Measurements from ENCODE around the gene DEGS1.

DEGS1 gene

DNA sequence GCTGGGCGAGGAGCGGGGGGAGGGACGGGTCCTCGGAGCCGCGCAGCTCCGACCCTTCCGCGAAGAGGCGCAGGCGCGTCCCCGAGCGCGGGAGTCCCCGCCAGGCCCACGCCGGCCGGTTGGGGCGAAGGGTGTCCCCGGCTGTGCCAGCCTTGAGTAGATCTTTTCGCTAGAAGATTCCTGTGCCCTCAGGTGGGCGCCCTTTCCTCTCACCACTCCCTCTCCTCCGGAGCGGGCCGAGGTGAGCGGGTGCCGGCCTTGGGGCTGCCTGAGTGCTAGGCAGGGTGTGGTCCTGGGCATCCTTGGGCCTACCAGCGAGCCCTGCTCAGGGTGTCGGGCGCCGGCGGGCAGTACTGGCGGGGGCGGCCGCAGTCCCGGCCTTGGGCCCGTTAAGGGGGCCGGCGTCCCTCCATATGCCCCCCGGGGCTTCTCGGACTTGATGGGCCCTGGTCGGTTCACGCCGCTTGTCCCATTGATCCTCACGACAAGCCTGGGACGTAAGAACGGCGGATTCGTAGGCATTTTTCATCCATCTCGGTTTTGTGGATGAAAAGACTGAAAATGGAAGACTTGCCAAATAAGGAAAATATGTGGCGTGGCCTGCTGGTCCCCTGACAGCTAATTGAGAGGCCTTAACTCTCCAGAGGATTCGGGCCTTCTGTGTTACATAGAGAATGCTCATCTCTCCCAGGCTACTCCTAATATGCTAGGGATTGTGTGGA lies 712 bp downstream of the DEGS1 start:
- H3K27ac ChIP-seq = peak overlapping the region; percentile 92
- TF ChIP-seq, protein P1, sequence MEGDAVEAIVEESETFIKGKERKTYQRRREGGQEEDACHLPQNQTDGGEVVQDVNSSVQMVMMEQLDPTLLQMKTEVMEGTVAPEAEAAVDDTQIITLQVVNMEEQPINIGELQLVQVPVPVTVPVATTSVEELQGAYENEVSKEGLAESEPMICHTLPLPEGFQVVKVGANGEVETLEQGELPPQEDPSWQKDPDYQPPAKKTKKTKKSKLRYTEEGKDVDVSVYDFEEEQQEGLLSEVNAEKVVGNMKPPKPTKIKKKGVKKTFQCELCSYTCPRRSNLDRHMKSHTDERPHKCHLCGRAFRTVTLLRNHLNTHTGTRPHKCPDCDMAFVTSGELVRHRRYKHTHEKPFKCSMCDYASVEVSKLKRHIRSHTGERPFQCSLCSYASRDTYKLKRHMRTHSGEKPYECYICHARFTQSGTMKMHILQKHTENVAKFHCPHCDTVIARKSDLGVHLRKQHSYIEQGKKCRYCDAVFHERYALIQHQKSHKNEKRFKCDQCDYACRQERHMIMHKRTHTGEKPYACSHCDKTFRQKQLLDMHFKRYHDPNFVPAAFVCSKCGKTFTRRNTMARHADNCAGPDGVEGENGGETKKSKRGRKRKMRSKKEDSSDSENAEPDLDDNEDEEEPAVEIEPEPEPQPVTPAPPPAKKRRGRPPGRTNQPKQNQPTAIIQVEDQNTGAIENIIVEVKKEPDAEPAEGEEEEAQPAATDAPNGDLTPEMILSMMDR (conservative IDR thresholded peaks at IDR 0.05; ENCODE audit: low read depth, low read length) = no peak
- H3K4me3 ChIP-seq (IDR thresholded peaks at IDR 0.05; ENCODE audit: insufficient read depth, low read depth, low read length) = no peak overlapping the region
- H3K9ac ChIP-seq = peak overlapping the region; percentile 81
- H3K4me1 ChIP-seq (ENCODE audit: low read depth, poor library complexity, severe bottlenecking) = peaks cover 29% of the 10 kb centered on the region
- H3K36me3 ChIP-seq (ENCODE audit: insufficient read depth) = no peaks in the 10 kb centered on the region
- no peaks in the 10 kb centered on the region for H3K27me3 ChIP-seq (ENCODE audit: insufficient read depth, low read depth)
- H2AFZ ChIP-seq (ENCODE audit: low read depth) = peak overlapping the region; percentile 74
- 0 out of 2 replicates have a peak, but pooled peaks cover 5% of the 10 kb centered on the region for H4K20me1 ChIP-seq (ENCODE audit: insufficient read depth)
- H3K4me2 ChIP-seq = peak overlapping the region; percentile 58
- peaks cover 53% of the 10 kb centered on the region for H3K79me2 ChIP-seq (ENCODE audit: insufficient read depth, low read depth)

DNA sequence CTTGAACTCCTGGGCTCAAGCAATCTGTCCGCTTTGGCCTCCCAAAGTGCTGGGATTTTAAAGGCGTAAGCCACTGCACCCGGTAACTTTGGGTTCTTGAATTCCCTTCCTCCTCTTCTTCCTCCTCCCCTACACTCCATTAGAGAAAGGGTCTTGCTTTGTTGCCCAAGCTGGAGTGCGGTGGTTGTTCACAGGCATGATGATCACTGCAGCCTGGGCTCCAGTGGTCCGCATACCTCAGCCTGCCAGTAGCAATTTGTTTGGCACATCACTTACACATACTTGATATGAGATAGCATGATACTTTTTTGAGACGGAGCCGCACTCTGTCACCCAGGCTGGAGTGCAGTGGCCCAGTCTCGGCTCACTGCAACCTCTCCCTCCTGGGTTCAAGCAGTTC lies 2.2 kb downstream of the DEGS1 start:
- peaks cover 12% of the 10 kb centered on the region; the same call in 1 of the 2 replicates for H4K20me1 ChIP-seq (ENCODE audit: insufficient read depth)

DNA sequence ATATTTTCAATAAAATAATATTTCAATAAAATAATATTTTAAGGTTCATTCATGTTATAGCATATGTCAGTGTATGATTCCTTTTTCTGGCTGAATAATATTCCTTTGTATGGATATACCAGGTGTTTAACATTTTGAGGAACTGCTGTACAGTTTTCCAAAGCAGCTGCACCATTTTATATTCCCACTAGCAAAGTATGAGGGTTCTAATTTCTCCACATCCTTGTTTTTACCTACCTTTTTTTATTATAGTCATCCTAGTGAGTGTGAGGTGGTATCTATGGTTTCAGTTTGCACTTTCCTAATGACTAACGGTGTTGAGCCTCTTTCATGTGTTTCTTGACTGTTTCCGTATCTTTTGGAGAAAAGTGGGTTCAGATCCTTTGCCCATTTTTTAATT lies 5.2 kb downstream of the DEGS1 start:
- no peak overlapping the region for H3K9ac ChIP-seq
- H3K79me2 ChIP-seq (ENCODE audit: insufficient read depth, low read depth) = peaks cover 69% of the 10 kb centered on the region
- no peak overlapping the region for H3K27ac ChIP-seq
- peaks cover 12% of the 10 kb centered on the region; the same call in 1 of the 2 replicates for H4K20me1 ChIP-seq (ENCODE audit: insufficient read depth)
- H2AFZ ChIP-seq (ENCODE audit: low read depth) = no peak overlapping the region
- H3K4me2 ChIP-seq = no peak overlapping the region
- no peaks in the 10 kb centered on the region for H3K27me3 ChIP-seq (ENCODE audit: insufficient read depth, low read depth)
- H3K36me3 ChIP-seq (ENCODE audit: insufficient read depth) = 0 out of 2 replicates have a peak, but pooled peaks cover 6% of the 10 kb centered on the region
- TF ChIP-seq, protein P1 (conservative IDR thresholded peaks at IDR 0.05; ENCODE audit: low read depth, low read length) = no peak
- H3K4me3 ChIP-seq (IDR thresholded peaks at IDR 0.05; ENCODE audit: insufficient read depth, low read depth, low read length) = no peak overlapping the region
- peaks cover 20% of the 10 kb centered on the region for H3K4me1 ChIP-seq (ENCODE audit: low read depth, poor library complexity, severe bottlenecking)

More for the DNA sequence above, 2.2 kb downstream of the DEGS1 start:
- no peak overlapping the region for H3K27ac ChIP-seq
- H3K79me2 ChIP-seq (ENCODE audit: insufficient read depth, low read depth) = peaks cover 67% of the 10 kb centered on the region
- no peaks in the 10 kb centered on the region for H3K27me3 ChIP-seq (ENCODE audit: insufficient read depth, low read depth)
- no peak overlapping the region for H3K4me3 ChIP-seq (IDR thresholded peaks at IDR 0.05; ENCODE audit: insufficient read depth, low read depth, low read length)
- TF ChIP-seq, protein P1 (conservative IDR thresholded peaks at IDR 0.05; ENCODE audit: low read depth, low read length) = no peak
- H3K4me2 ChIP-seq = peak overlapping the region; percentile 58; the same call in 1 of the 2 replicates
- peaks cover 29% of the 10 kb centered on the region for H3K4me1 ChIP-seq (ENCODE audit: low read depth, poor library complexity, severe bottlenecking)
- no peak overlapping the region for H2AFZ ChIP-seq (ENCODE audit: low read depth)
- H3K9ac ChIP-seq = no peak overlapping the region
- no peaks in the 10 kb centered on the region for H3K36me3 ChIP-seq (ENCODE audit: insufficient read depth)

GRCh38 chr1:224189561-224189960 lies 6.5 kb downstream of the DEGS1 start:
- H3K4me2 ChIP-seq = no peak overlapping the region
- H3K27ac ChIP-seq = no peak overlapping the region
- peaks cover 12% of the 10 kb centered on the region; the same call in 1 of the 2 replicates for H4K20me1 ChIP-seq (ENCODE audit: insufficient read depth)
- H3K9ac ChIP-seq = no peak overlapping the region
- TF ChIP-seq, protein P1 (conservative IDR thresholded peaks at IDR 0.05; ENCODE audit: low read depth, low read length) = no peak
- no peak overlapping the region for H3K4me3 ChIP-seq (IDR thresholded peaks at IDR 0.05; ENCODE audit: insufficient read depth, low read depth, low read length)
- H3K36me3 ChIP-seq (ENCODE audit: insufficient read depth) = 0 out of 2 replicates have a peak, but pooled peaks cover 6% of the 10 kb centered on the region
- peaks cover 59% of the 10 kb centered on the region for H3K79me2 ChIP-seq (ENCODE audit: insufficient read depth, low read depth)
- H3K4me1 ChIP-seq (ENCODE audit: low read depth, poor library complexity, severe bottlenecking) = peaks cover 20% of the 10 kb centered on the region
- H3K27me3 ChIP-seq (ENCODE audit: insufficient read depth, low read depth) = no peaks in the 10 kb centered on the region
- no peak overlapping the region for H2AFZ ChIP-seq (ENCODE audit: low read depth)

All from KMS-11 (cell line).